Measurements from ENCODE around the gene ACTN4.

The ACTN4 gene

GRCh38 chr19:38690146-38690545 is 42.7 kb downstream of the ACTN4 start:
- H3K4me3 ChIP-seq (ENCODE audit: low read depth, low read length) = no peak overlapping the region
- no peak for DNase-seq (ENCODE audit: low read depth)

GRCh38 chr19:38690832-38691231 is 43.4 kb downstream of the ACTN4 start:
- H3K4me3 ChIP-seq (ENCODE audit: low read depth, low read length) = no peak overlapping the region

GRCh38 chr19:38691938-38692457 is 44.5 kb downstream of the ACTN4 start:
- DNase-seq (ENCODE audit: low read depth) = peak; percentile 62

More at GRCh38 chr19:38690832-38691231, 43.4 kb downstream of the ACTN4 start:
- DNase-seq (ENCODE audit: low read depth) = no peak

GRCh38 chr19:38692458-38693379 is 45.3 kb downstream of the ACTN4 start:
- H3K4me3 ChIP-seq (ENCODE audit: low read depth, low read length) = no peak overlapping the region
- no peak for DNase-seq (ENCODE audit: low read depth)

More at GRCh38 chr19:38691938-38692457, 44.5 kb downstream of the ACTN4 start:
- no peak overlapping the region for H3K4me3 ChIP-seq (ENCODE audit: low read depth, low read length)

- H3K4me3 ChIP-seq (ENCODE audit: low read depth, low read length) = no peak overlapping the region
- DNase-seq (ENCODE audit: low read depth) = peak; percentile 66
Observed at GRCh38 chr19:38693380-38694223, 46.2 kb downstream of the ACTN4 start.

- no peak overlapping the region for H3K4me3 ChIP-seq (ENCODE audit: low read depth, low read length)
- DNase-seq (ENCODE audit: low read depth) = no peak
Observed at GRCh38 chr19:38695317-38695683, 47.9 kb downstream of the ACTN4 start.

GRCh38 chr19:38695832-38696728 is 48.6 kb downstream of the ACTN4 start:
- no peak for DNase-seq (ENCODE audit: low read depth)
- no peak overlapping the region for H3K4me3 ChIP-seq (ENCODE audit: low read depth, low read length)

- no peak overlapping the region for H3K4me3 ChIP-seq (ENCODE audit: low read depth, low read length)
- DNase-seq (ENCODE audit: low read depth) = no peak
Observed at GRCh38 chr19:38696729-38697055, 49.2 kb downstream of the ACTN4 start.

GRCh38 chr19:38697197-38697596 is 49.7 kb downstream of the ACTN4 start:
- DNase-seq (ENCODE audit: low read depth) = no peak
- no peak overlapping the region for H3K4me3 ChIP-seq (ENCODE audit: low read depth, low read length)

- no peak for DNase-seq (ENCODE audit: low read depth)
- H3K4me3 ChIP-seq (ENCODE audit: low read depth, low read length) = no peak overlapping the region
Observed at GRCh38 chr19:38697641-38698071, 50.2 kb downstream of the ACTN4 start.

- H3K4me3 ChIP-seq (ENCODE audit: low read depth, low read length) = no peak overlapping the region
Observed at GRCh38 chr19:38698225-38699026, 51.0 kb downstream of the ACTN4 start.

GRCh38 chr19:38699027-38699346 is 51.5 kb downstream of the ACTN4 start:
- DNase-seq (ENCODE audit: low read depth) = no peak
- no peak overlapping the region for H3K4me3 ChIP-seq (ENCODE audit: low read depth, low read length)

More at GRCh38 chr19:38698225-38699026, 51.0 kb downstream of the ACTN4 start:
- no peak for DNase-seq (ENCODE audit: low read depth)

- no peak for DNase-seq (ENCODE audit: low read depth)
- H3K4me3 ChIP-seq (ENCODE audit: low read depth, low read length) = no peak overlapping the region
Observed at GRCh38 chr19:38699647-38700349, 52.3 kb downstream of the ACTN4 start.

- no peak for DNase-seq (ENCODE audit: low read depth)
- H3K4me3 ChIP-seq (ENCODE audit: low read depth, low read length) = no peak overlapping the region
Observed at GRCh38 chr19:38700350-38700901, 53.0 kb downstream of the ACTN4 start.

GRCh38 chr19:38700902-38701454 is 53.5 kb downstream of the ACTN4 start:
- no peak for DNase-seq (ENCODE audit: low read depth)
- H3K4me3 ChIP-seq (ENCODE audit: low read depth, low read length) = no peak overlapping the region

GRCh38 chr19:38701455-38702063 is 54.1 kb downstream of the ACTN4 start:
- no peak for DNase-seq (ENCODE audit: low read depth)
- no peak overlapping the region for H3K4me3 ChIP-seq (ENCODE audit: low read depth, low read length)

- H3K4me3 ChIP-seq (ENCODE audit: low read depth, low read length) = no peak overlapping the region
- no peak for DNase-seq (ENCODE audit: low read depth)
Observed at GRCh38 chr19:38702278-38702677, 54.8 kb downstream of the ACTN4 start.
